Endothelial cell of umbilical vein (primary cell): ENCODE measurements around the gene CORO2B. TPM values are rescaled to one million over a fixed set of nuclear protein-coding genes. Genes with fewer than 3 reads are reported as not detected.

Source experiments
- BruUV-seq: library from RNA; stranded (reverse); fragments of 400-500 nt; replicated peaks from 2 replicates; lab custom pipeline; 2021; lab: Mats Ljungman, UMichigan
- CTCF ChIA-PET: fragments of 300-600, 350-600 bp; sonication (Branson Sonifier 250); formaldehyde crosslinking; loops from one replicate; lab custom pipeline; 2021; ENCODE audit warnings: antibody characterized with exemption, inconsistent platforms; lab: Charles Lee
- POLR2A ChIA-PET: fragments of 300-600, 350-600 bp; sonication (Branson Sonifier 250); formaldehyde crosslinking; loops from one replicate; lab custom pipeline; 2021; ENCODE audit warnings: antibody characterized with exemption, inconsistent platforms; lab: Charles Lee
- DNase-seq: peaks from one replicate; pipeline ENCODE4 v3.0.0-alpha.2; 2011; ENCODE audit warnings: low read depth, low spot score
- FAIRE-seq: peaks from 2 replicates; lab custom pipeline; 2011; peaks lifted over from hg19 to GRCh38; lab: Jason Lieb, UNC
- H2AFZ ChIP-seq: 2 replicates; pipeline ENCODE4 v1.6.0; 2012; ENCODE audit warnings: low read depth, low read length, control low read depth, inconsistent platforms
- H3K27ac ChIP-seq: 2 replicates; pipeline ENCODE4 v1.5.1; 2011; ENCODE audit warnings: low read depth, mild to moderate bottlenecking, control low read depth, low read length, moderate library complexity; ENCODE audit not compliant: insufficient read depth
- H3K27me3 ChIP-seq, 2 experiments: 2 replicates each; pipeline versions ENCODE4 v1.6.0 to v1.6.1; 2011; ENCODE audit warnings: low read length in 2 of 2, mixed read lengths in 1 of 2; ENCODE audit not compliant: control insufficient read depth in 2 of 2, insufficient read depth in 2 of 2
- H3K36me3 ChIP-seq, 2 experiments: 2 replicates in 1 of 2; 3 replicates in 1 of 2; pipeline ENCODE4 v1.5.1; 2011; ENCODE audit warnings: low read length in 2 of 2, mild to moderate bottlenecking in 1 of 2, moderate library complexity in 1 of 2; ENCODE audit not compliant: control insufficient read depth in 2 of 2, insufficient read depth in 2 of 2; ENCODE audit errors: extremely low read depth in 1 of 2
- H3K4me1 ChIP-seq: 3 replicates; pipeline ENCODE4 v1.5.1; 2011; ENCODE audit warnings: mild to moderate bottlenecking, low read length; ENCODE audit not compliant: control insufficient read depth, insufficient read depth; ENCODE audit errors: extremely low read depth
- H3K4me2 ChIP-seq: 2 replicates; pipeline ENCODE4 v1.6.1; 2011; ENCODE audit warnings: low read length, control low read depth, mixed read lengths; ENCODE audit not compliant: insufficient read depth
- H3K4me3 ChIP-seq, 3 experiments: fragments of 200-600 bp in 1 of 3; sonication (generic), shearing (Covaris generic) in 1 of 3; replicated peaks in 1 of 3; 2 replicates each; pipeline ENCODE4 v1.5.1; 2011 to 2016; ENCODE audit warnings: control low read depth in 3 of 3, low read length in 3 of 3, mild to moderate bottlenecking in 2 of 3, inconsistent platforms in 1 of 3, low read depth in 1 of 3, moderate library complexity in 1 of 3; ENCODE audit not compliant: insufficient read depth in 1 of 3
- H3K79me2 ChIP-seq: 2 replicates; pipeline ENCODE4 v1.6.0; 2012; ENCODE audit warnings: low read length, inconsistent platforms; ENCODE audit not compliant: control insufficient read depth, insufficient read depth
- H3K9ac ChIP-seq: replicated peaks from 2 replicates; pipeline ENCODE3; 2011; ENCODE audit warnings: low read length, control low read depth; ENCODE audit not compliant: insufficient read depth; ENCODE audit errors: extremely low read depth
- H3K9me1 ChIP-seq: replicated peaks from 3 replicates; pipeline ENCODE4 v1.6.0; 2011; ENCODE audit warnings: mild to moderate bottlenecking, low read length; ENCODE audit not compliant: control insufficient read depth, insufficient read depth; ENCODE audit errors: extremely low read depth
- H3K9me3 ChIP-seq: replicated peaks from 2 replicates; pipeline ENCODE4 v1.5.1; 2012; ENCODE audit warnings: low read length, inconsistent platforms; ENCODE audit not compliant: control insufficient read depth, insufficient read depth
- H4K20me1 ChIP-seq: replicated peaks from 2 replicates; pipeline ENCODE3; 2011; ENCODE audit warnings: mild to moderate bottlenecking, low read length; ENCODE audit not compliant: control insufficient read depth, insufficient read depth; ENCODE audit errors: extremely low read depth
- CTCF ChIP-seq, 2 donors: IDR thresholded peaks; 1 replicate in 1 of 2; 2 replicates in 1 of 2; pipeline ENCODE4 v1.5.1; 2011; ENCODE audit warnings: low read length in 2 of 2, mild to moderate bottlenecking in 2 of 2, moderate library complexity in 2 of 2, control low read depth in 1 of 2, inconsistent platforms in 1 of 2, low read depth in 1 of 2; ENCODE audit not compliant: insufficient read depth in 1 of 2; ENCODE audit errors: extremely low read depth in 1 of 2
- EZH2 ChIP-seq: IDR thresholded peaks from 2 replicates; pipeline ENCODE4 v1.6.1; 2012; ENCODE audit warnings: borderline replicate concordance, low read depth, mild to moderate bottlenecking, moderate library complexity, low read length, inconsistent platforms; ENCODE audit not compliant: severe bottlenecking
- FOS ChIP-seq: IDR thresholded peaks from 2 replicates; pipeline ENCODE4 v1.6.1; 2011; ENCODE audit warnings: mild to moderate bottlenecking, low read length, moderate library complexity, borderline replicate concordance; ENCODE audit not compliant: insufficient read depth
- GATA2 ChIP-seq: IDR thresholded peaks from 2 replicates; pipeline ENCODE4 v1.7.0; 2011; ENCODE audit warnings: low read depth, mild to moderate bottlenecking, moderate library complexity, mixed read lengths, low read length; ENCODE audit not compliant: insufficient read length, insufficient read depth
- JUN ChIP-seq: IDR thresholded peaks from 2 replicates; pipeline ENCODE4 v1.6.1; 2011; ENCODE audit warnings: borderline replicate concordance, low read depth; ENCODE audit not compliant: insufficient read length, insufficient read depth
- MAX ChIP-seq: IDR thresholded peaks from 2 replicates; pipeline ENCODE4 v1.6.1; 2011; ENCODE audit not compliant: insufficient read depth, insufficient read length
- MYC ChIP-seq: IDR thresholded peaks from one replicate; pipeline ENCODE4 v1.6.1; 2011; ENCODE audit warnings: mild to moderate bottlenecking, low read depth, low read length
- POLR2A ChIP-seq: IDR thresholded peaks from 2 replicates; pipeline ENCODE4 v1.6.1; 2012; ENCODE audit warnings: low read depth, mild to moderate bottlenecking, control low read depth, low read length
- POLR2AphosphoS5 ChIP-seq: IDR thresholded peaks from 2 replicates; pipeline ENCODE4 v1.6.1; 2012; ENCODE audit warnings: low read depth, mild to moderate bottlenecking, control low read depth, low read length, moderate library complexity; ENCODE audit not compliant: insufficient read depth
- dilution Hi-C: fragments of 300-500 bp; cut with MboI; formaldehyde crosslinking; loops from one replicate; pipeline ENCODE4 v1.15.0; 2019; ENCODE audit warnings: low sequenced_read_pairs; ENCODE audit not compliant: extremely low pct_ligation_motif_present
- intact Hi-C: fragments of 100-400 bp; cut with micrococcal nuclease; formaldehyde crosslinking; loops from one replicate; pipeline ENCODE4 v1.10.0; 2022
- polyA plus RNA-seq, 4 experiments: library from polyadenylated mRNA; depleted of rRNA in 3 of 4; stranded (reverse) in 3 of 4; unstranded in 1 of 4; fragments of >200 nt; gene quantifications; 2 replicates each; pipeline versions ENCODE4 v1.2.1 to v1.2.3, GENCODE V29; 2011 to 2012; ENCODE audit warnings: missing spikeins in 1 of 4
- total RNA-seq: library from RNA; stranded (reverse); gene quantifications from 2 replicates; pipeline ENCODE4 v1.2.3, GENCODE V29; 2021

The CORO2B gene
- total and polyA plus RNA-seq, 2 donors (not counting 3 experiments of a cell fraction or from before 2014, with no cell fraction given): 2.4 to 3.7 TPM

- Histone ChIP-seq H3K9ac (no peak overlapping the region), H3K9me1 (no peaks in the 10 kb centered on the region), H3K79me2 (no peaks in the 10 kb centered on the region), H4K20me1 (no peaks in the 10 kb centered on the region), H3K4me1 (no peaks in the 10 kb centered on the region), H3K27ac (no peak overlapping the region), H3K4me2 (no peak overlapping the region), H3K36me3 (peaks cover 10 to 12% of the 10 kb centered on the region in 2 experiments), H3K9me3 (no peaks in the 10 kb centered on the region), H3K27me3 (no peaks in the 10 kb centered on the region), H2AFZ (no peak overlapping the region), H3K4me3 (no peak overlapping the region)
- dilution Hi-C loops (no loop called here), intact Hi-C loops (no loop called here)
- no TSS peak for BruUV-seq
- DNase-seq (no peak), FAIRE-seq (no peak)
- CTCF ChIA-PET: no interaction called here
- TF ChIP-seq JUN: no peak
- POLR2A ChIA-PET: no interaction called here
Measured at GRCh38 chr15:68775236-68775577, 196.4 kb downstream of the CORO2B start.

GRCh38 chr15:68775671-68776476, 197.1 kb downstream of the CORO2B start:
- H3K9me3 ChIP-seq: no peaks in the 10 kb centered on the region
- FAIRE-seq (peak; percentile 31), DNase-seq (peak; percentile 48)
- CTCF ChIA-PET: no interaction called here
- H4K20me1 ChIP-seq: no peaks in the 10 kb centered on the region
- H3K4me3 ChIP-seq: no peak overlapping the region
- H3K36me3 ChIP-seq: peaks cover 10 to 14% of the 10 kb centered on the region in 2 experiments
- no peak overlapping the region for H2AFZ ChIP-seq
- no peak for TF ChIP-seq POLR2A
- no peak for TF ChIP-seq MYC
- no peak for TF ChIP-seq EZH2
- TF ChIP-seq GATA2: no peak
- TF ChIP-seq POLR2AphosphoS5: no peak
- no peak for TF ChIP-seq MAX
- no peak for TF ChIP-seq JUN
- no peak for TF ChIP-seq CTCF (IDR thresholded peaks at IDR 0.05; ENCODE audit: extremely low read depth in 1 of 2, insufficient read depth in 1 of 2, low read depth in 1 of 2, low read length in 2 of 2)
- TF ChIP-seq FOS: no peak
- dilution Hi-C loops: no loop called here
- H3K9me1 ChIP-seq: no peaks in the 10 kb centered on the region
- H3K4me2 ChIP-seq: no peak overlapping the region
- POLR2A ChIA-PET: interaction anchor here (0.5 to 0.6 kb wide), 2 partner anchors 32 to 53 kb away, joined by 3 read pairs; no protein-coding TSS in a partner anchor
- H3K4me1 ChIP-seq: no peaks in the 10 kb centered on the region
- H3K9ac ChIP-seq: no peak overlapping the region
- no TSS peak for BruUV-seq
- no peaks in the 10 kb centered on the region for H3K79me2 ChIP-seq
- H3K27me3 ChIP-seq: no peaks in the 10 kb centered on the region
- no peak overlapping the region for H3K27ac ChIP-seq
- intact Hi-C loops: no loop called here
